ENCODE measurements around the gene ROBO4.

Gene ROBO4

GRCh38 chr11:124879493-124880289, 18.0 kb downstream of the ROBO4 start:
- no peak for DNase-seq (ENCODE audit: low read depth)
- in situ Hi-C loops (cut with HindIII; ENCODE audit: low sequenced_read_pairs): no loop called here
- TF ChIP-seq CTCF (IDR thresholded peaks at IDR 0.05; ENCODE audit: low read depth, low read length, missing control alignments): no peak
- H3K4me3 ChIP-seq (ENCODE audit: low read depth, low read length): no peak overlapping the region

- TF ChIP-seq CTCF (IDR thresholded peaks at IDR 0.05; ENCODE audit: low read depth, low read length, missing control alignments): no peak
- no peak overlapping the region for H3K4me3 ChIP-seq (ENCODE audit: low read depth, low read length)
- in situ Hi-C loops (cut with HindIII; ENCODE audit: low sequenced_read_pairs): no loop called here
- DNase-seq (ENCODE audit: low read depth): no peak
These were observed 18.7 kb downstream of the ROBO4 start for GRCh38 chr11:124878759-124879492.

- TF ChIP-seq CTCF (IDR thresholded peaks at IDR 0.05; ENCODE audit: low read depth, low read length, missing control alignments): no peak
- DNase-seq (ENCODE audit: low read depth): no peak
- in situ Hi-C loops (cut with HindIII; ENCODE audit: low sequenced_read_pairs): no loop called here
- H3K4me3 ChIP-seq (ENCODE audit: low read depth, low read length): peak overlapping the region; percentile 56
These were observed 19.5 kb downstream of the ROBO4 start for GRCh38 chr11:124877910-124878758.

GRCh38 chr11:124877631-124877909, 20.1 kb downstream of the ROBO4 start:
- DNase-seq (ENCODE audit: low read depth): no peak
- TF ChIP-seq CTCF (IDR thresholded peaks at IDR 0.05; ENCODE audit: low read depth, low read length, missing control alignments): no peak
- in situ Hi-C loops (cut with HindIII; ENCODE audit: low sequenced_read_pairs): no loop called here
- H3K4me3 ChIP-seq (ENCODE audit: low read depth, low read length): peak overlapping the region; percentile 56

GRCh38 chr11:124876818-124877630, 20.6 kb downstream of the ROBO4 start:
- peak overlapping the region; percentile 56 for H3K4me3 ChIP-seq (ENCODE audit: low read depth, low read length)
- no peak for TF ChIP-seq CTCF (IDR thresholded peaks at IDR 0.05; ENCODE audit: low read depth, low read length, missing control alignments)
- no peak for DNase-seq (ENCODE audit: low read depth)
- in situ Hi-C loops (cut with HindIII; ENCODE audit: low sequenced_read_pairs): no loop called here
